NCI-H345 treated with DMSO at 0.1 percent for 48 hours (cell line): ENCODE measurements around the gene KRTAP10-11.
"Not testable (repeated sequence)": the region's sequence is repeated elsewhere in the genome, so short reads cannot be mapped to it uniquely, and the experiment has no call there.

Source experiments
- DNase-seq: peaks from one replicate; lab custom pipeline; 2025; ENCODE audit not compliant: unreplicated experiment; lab: John Stamatoyannopoulos, UW

Gene KRTAP10-11

DNA sequence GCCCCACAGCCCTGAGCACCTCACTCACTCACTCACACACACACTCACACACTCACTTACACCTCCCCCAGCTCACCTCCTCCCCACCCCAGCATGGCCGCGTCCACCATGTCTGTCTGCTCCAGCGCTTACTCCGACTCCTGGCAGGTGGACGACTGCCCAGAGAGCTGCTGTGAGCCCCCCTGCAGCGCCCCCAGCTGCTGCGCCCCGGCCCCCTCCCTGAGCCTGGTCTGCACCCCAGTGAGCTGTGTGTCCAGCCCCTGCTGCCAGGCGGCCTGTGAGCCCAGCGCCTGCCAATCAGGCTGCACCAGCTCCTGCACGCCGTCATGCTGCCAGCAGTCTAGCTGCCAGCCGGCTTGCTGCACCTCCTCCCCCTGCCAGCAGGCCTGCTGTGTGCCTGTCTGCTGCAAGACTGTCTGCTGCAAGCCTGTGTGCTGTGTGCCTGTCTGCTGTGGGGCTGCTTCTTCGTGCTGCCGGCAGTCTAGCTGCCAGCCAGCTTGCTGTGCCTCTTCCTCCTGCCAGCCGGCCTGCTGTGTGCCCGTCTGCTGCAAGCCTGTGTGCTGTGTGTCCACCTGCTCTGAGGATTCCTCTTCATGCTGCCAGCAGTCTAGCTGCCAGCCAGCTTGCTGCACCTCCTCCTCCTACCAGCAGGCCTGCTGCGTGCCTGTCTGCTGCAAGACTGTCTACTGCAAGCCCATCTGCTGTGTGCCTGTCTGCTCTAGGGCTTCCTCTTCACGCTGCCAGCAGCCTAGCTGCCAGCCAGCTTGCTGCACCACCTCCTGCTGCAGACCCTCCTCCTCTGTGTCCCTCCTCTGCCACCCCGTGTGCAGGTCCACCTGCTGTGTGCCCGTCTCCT, at the start of gene KRTAP10-11:
Gene KRTAP10-11, plus strand, starts transcription at position 49 of the 856 bp plus-strand sequence. Its CDS starts 45 bp downstream, at position 94.
- DNase-seq, result not testable (repeated sequence)

DNA sequence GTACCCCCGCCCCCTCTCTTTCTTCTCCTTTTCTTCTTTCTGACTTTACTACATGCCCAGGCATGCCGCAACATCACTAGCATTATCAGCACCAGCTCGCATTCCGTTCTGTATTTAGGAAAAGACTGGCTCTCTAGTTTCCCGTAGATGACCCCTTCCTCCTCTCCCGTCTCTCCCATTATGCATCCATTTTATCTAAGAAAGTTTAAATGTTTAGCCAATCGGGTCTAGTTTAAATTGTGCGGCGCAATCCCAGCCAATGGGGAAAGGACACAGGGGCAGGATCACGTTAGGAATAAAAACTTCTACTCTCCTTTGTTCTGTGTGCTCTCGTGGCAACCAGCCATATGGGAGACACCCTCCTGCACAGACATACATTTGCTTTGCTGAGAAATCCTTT, 48.2 kb upstream of the KRTAP10-11 start:
- DNase-seq, result no peak

DNA sequence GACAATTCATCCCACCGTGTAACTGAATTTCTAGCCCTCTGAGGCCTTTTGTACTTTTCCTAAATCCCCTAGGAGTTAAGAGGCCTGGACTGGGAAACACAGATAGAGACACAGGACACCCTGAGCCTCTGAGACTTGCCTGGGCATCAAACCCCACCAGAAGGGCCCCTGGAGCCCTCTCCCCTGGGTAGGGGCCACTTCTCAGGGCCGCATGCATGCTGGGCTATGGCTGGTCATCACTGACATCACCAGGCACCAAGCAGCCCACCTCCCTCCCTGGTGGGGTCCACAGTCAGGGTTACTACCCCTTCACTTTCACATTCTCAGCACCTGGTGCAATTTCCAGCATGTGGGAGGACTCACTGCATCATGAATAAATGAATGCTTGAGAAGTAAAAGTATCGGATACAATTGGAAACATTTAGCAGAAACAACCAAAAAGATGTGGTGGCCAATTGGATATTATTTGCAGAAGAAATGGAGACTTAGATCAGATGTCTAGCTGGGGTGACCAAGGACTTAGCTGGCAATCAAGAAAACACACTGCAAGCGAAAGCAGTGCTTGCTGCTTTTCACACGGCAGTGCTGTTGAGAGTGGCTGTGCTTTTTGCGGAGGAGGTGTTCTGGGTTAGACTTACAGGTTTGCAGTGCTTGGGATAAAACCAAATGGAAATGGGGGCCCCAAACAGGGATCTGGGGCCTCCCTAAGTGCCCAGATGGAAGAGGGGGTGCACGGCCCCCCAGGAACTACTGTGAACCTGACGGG, 46.8 kb upstream of the KRTAP10-11 start:
- no peak for DNase-seq

DNA sequence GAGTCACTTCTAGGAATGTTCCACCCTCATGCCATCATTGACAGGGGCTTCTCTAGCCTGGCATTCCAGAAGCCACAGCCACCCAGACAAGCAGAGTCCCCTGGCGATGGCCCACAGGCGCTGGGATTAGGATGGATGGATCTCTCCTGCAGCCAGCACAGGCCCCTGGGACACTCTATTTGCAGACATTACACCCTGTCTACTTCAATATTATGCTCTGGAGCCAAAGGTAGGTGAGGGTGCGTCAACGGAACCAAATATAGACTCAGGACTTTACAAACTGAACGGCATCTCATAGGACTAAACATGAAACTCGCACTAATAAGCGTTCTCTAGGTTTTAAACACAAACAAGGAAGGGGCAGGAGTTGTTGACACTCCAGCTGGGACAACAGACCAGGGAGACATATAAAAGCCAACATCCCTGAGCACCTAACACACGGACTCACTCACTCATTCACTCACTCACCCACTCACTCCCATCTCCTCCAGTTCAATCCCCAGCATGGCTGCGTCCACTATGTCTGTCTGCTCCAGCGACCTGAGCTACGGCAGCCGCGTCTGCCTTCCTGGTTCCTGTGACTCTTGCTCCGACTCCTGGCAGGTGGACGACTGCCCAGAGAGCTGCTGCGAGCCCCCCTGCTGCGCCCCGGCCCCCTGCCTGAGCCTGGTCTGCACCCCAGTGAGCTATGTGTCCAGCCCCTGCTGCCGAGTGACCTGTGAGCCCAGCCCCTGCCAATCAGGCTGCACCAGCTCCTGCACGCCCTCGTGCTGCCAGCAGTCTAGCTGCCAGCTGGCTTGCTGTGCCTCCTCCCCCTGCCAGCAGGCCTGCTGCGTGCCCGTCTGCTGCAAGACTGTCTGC, 45.9 kb upstream of the KRTAP10-11 start, which contains the start of gene KRTAP10-7:
Gene KRTAP10-7, plus strand, starts transcription at position 480 of the 861 bp plus-strand sequence. Its CDS starts 25 bp downstream, at position 505.
- not testable (repeated sequence) for DNase-seq

- not testable (repeated sequence) for DNase-seq
Measured at GRCh38 chr21:44601091-44601490, 45.1 kb upstream of the KRTAP10-11 start.

DNA sequence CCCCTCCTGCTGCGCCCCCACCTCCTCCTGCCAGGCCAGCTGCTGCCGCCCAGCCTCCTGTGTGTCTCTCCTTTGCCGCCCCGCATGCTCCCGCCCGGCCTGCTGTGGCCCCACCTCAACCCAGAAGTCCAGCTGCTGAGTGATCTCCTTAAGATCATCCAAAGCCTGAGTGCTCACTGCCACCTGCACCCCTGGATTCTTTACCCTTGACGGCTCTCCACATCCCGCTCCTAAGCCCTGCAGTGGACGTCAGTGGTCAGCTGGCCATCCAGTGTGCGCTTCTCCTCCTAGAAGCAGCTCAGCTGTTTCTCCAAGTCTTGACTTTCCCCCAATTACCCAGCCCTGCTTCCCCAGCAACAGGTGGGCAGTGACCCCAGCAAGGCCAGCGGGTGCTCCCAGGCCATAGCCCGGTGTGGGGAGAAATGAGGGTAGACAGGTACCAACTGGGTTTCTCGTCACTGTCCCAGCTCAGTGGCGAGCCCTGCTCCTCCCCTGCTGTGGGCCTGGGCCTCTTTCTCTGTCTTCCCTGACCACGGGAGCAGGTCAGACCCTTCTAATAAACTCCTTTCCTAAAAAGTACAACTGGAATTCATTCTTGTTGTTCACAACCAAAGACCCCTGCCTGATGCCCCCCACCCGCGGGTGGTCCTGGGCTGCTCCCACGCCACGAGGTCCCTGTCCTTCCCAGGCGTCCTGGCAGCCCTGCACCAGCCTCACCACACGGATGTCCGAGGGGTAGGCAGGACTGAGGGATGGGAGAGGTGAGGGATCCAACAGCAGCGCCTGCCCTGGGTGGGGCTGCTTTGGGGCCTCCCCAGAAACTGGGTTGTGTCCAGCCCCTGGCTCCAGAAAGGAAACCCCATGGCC, 44.4 kb upstream of the KRTAP10-11 start:
- DNase-seq, result no peak

GRCh38 chr21:44602463-44602850, 43.8 kb upstream of the KRTAP10-11 start:
- no peak for DNase-seq

DNA sequence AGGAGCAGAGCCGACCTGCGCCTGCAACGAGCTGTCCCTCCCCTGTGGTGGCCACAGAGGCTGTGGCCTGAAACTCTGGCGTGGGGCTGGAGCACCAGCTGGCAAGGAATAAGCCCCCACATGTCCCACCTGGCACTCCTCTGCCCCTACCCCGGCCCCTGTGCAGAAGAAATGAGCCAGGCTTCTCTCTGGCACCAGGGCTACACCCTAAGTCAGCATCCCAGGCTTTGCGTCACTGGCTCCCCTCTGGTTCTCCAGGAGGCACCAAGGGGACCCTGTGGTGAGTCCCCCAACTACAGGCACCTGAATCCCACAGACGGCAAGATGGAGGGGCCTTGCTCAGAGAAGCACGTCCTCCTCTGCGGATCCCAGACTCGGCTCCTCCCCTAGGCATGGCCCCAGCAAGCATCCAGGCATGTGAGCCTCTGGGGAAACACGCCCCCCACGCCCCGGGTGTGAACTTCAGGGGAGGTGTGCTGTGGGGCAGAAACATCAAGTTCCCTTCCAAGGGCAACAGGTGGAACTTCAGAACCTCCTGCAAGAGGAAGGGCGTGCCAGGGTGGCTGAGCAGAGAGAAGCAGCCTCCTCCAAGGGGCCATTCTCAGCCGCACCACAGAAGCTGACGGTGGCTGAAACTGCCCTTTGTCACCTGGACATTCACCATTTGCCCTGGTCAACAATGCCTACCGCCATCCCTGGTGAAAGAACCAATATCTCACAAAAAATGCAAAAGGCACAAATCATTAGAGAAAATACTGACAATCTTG, 42.9 kb upstream of the KRTAP10-11 start:
- no peak for DNase-seq

DNA sequence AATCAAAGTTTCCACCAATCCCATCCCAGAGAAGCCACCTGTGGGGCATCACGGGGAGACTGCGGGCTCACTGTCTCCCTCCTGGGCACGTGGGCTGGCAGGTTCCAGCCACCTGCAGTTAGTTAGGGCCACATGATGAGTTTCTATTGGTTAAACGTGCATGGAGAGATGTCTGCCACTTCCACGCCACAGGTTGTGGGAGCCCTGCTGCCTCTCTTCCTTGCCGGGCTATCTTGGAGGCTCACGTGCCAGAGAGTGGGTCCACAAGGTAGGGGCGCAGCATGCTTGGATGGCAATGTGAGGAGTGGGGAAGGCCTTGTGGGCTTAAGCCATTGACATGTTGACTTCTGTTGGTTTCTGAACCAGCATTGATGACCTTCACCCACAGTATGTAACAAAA, 42.3 kb upstream of the KRTAP10-11 start:
- no peak for DNase-seq

DNA sequence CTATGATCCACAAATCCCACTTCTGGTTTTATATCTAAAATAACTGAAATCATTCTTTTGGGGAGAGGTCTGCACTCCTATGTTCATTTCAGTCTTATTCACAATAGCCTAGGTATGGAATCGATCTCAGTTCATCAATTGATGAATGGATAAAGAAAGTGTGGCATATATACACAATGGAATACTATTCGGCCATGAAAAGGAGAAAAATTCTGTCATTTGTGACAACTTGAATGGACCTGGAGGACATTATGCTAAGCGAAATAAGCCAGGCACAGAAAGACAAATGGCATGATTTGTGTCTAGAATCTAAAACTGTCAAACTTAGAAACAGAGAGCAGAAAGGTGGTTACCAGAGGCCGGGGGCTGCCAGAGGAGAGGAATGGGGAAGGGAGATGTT, 39.7 kb upstream of the KRTAP10-11 start:
- no peak for DNase-seq

DNA sequence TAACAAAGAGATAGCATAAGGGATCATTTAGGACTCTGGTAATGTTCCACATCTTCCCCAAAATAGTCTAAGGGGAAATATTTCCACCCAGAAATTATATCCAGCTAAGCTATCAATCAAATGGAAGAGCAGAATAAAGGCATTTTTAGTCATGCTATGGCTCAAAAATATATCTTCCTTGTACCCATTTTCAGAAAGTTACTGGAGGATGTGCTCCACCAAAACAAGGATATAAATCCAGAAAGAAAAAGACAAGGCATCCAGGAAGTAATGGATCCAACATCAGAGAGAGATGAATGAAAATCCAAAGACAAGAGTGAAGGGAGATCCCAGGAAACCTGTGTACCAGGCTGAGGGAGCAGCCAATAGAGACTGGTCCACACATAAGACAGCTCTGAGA, 37.0 kb upstream of the KRTAP10-11 start:
- DNase-seq, result no peak

- DNase-seq, result not testable (repeated sequence)
Measured at GRCh38 chr21:44610157-44610843, 35.9 kb upstream of the KRTAP10-11 start.

DNA sequence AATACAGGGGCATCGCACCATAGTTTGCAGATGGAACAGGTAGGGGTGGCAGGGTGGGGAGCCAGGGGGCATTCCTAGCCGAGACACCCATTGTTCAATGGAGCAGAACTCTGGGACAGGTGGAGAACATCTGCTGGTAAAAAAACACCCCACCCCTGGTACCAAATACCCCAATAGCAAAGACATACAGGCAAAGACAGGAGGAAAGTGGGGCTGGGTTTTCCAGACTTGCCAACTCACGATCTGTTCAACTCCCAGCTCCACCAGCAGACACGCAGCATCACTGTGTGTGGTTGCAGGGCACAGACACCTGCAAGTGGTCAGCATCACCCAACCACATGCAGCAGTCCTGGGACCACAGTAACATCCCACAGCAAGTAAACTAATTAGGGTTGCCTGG, 34.7 kb upstream of the KRTAP10-11 start:
- no peak for DNase-seq

DNA sequence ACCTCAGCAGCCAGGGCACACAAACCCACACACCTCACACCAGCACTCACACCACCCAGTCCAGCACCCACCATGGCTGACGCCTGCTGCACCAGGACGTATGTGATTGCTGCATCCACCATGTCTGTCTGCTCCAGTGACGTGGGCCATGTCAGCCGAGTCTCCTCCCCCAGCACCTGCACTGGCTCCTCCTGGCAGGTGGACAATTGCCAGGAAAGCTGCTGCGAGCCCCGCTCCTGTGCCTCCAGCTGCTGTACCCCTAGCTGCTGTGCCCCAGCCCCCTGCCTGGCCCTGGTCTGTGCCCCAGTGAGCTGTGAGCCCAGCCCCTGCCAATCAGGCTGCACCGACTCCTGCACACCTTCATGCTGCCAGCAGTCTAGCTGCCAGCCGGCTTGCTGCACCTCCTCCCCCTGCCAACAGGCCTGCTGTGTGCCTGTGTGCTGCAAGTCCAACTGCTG, 34.2 kb upstream of the KRTAP10-11 start, which contains the start of gene KRTAP10-8:
Gene KRTAP10-8, plus strand, starts transcription at position 51 of the 458 bp plus-strand sequence. Its CDS starts 22 bp downstream, at position 73.
- DNase-seq, result no peak

DNA sequence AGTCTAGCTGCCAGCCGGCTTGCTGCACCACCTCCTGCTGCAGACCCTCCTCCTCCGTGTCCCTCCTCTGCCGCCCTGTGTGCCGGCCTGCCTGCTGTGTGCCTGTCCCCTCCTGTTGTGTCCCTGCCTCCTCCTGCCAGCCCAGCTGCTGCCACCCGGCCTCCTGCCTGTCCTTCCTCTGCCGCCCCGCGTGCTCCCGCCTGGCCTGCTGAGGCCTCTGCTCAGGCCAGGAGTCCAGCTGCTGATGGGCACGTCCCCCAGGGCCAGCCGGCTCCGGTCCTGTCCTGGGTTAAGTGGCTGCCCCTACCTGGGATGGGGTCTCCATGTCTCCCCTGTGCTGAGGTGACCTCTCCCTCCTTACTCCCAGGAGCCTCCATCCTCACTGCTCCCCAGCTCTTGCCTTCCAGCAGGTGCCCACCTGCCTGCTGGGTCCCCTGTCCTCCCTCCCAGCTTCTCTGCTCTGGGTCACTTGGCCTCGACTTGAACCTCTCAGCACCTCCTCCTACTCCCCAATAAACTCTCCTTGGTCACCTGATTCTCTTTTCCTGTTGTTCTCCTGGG, 33.5 kb upstream of the KRTAP10-11 start:
- no peak for DNase-seq

DNA sequence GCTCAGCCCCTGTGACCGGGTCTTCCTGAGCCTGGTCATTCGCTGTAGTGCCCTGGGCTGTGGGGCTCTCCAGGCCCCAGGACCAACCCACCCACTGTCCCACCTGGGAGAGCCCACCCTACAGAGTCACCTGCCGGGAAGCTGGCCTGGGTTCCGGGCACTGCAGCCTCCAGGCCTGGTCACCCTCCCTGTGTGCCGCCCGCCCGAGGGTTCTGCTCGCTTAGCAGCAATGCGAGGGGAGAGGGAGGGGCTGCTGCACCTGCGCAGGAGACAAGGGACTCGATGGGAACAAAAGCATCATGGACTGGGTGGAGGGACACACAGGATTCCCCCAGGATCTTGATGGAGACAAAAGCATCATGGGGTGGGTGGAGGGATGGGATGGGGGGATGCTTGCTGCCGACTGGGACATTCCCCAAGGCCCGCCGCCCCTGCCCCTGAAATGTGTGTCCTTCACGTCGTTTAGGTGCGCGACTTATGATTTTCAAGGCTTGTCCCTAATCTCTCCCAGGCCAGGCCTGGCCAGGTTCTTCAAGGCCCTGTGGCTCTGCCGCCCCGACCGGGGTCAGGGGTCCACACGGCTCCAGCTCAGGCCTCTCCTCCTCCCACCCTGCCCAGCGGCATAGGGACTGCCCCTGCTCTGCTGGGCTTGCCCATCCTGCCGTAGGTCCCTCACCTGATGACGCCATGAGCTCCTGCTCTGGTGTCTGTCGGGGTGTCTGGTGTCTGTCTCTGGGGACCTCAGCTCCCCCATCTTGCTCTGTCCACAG, 32.6 kb upstream of the KRTAP10-11 start:
- DNase-seq, result no peak

DNA sequence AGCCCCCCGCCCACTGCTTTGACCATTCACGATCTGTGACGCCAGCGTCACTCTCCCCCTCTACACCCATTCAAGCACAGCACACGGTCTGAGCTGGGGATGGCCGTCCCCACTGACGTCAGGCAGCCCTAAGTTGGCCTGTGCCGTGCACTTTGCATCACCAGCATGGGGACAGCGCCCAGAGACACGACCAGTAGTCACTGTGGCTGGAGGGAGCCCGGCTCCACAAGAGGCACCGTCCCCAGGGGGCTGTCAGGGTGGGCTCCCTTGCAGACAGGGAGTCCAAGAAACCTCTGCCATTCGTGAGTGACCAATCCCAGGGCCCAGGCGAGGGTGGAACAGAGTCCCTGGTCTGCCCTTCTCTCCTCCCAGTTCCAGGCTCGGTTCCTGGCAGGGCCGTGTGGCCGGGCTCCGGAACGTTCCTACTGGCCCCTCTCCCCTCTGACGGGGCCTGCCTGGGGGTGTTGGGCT, 32.0 kb upstream of the KRTAP10-11 start:
- DNase-seq, result no peak
